ENCODE data around the gene RFC2.
"Not testable (repeated sequence)": the region's sequence is repeated elsewhere in the genome, so short reads cannot be mapped to it uniquely, and the experiment has no call there.

RFC2 gene

DNA sequence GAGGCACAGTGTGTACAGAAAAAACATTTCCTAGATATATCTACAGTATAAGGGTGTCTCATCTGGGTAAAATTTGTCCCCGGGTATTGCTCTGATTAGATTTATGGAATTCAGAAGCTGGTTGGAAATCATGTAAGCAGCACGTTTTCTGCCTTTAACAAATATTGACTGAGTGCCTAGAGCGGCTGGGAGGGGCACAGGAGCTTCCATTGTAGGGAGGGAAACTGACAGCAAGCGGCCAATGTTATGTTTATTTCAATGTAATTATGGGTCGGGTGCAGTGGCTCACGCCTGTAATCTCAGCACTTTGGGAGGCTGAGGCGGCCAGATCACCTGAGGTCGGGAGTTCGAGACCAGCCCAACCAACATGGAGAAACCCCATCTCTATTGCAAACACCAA is 4.4 kb upstream of the RFC2 start:
- no peak for TF ChIP-seq CTCF (IDR thresholded peaks at IDR 0.05; ENCODE audit: insufficient read depth, low read depth, low read length, missing control alignments)
- DNase-seq (ENCODE audit: low read depth), result no peak
- H3K4me3 ChIP-seq (ENCODE audit: low read length), result no peak overlapping the region

DNA sequence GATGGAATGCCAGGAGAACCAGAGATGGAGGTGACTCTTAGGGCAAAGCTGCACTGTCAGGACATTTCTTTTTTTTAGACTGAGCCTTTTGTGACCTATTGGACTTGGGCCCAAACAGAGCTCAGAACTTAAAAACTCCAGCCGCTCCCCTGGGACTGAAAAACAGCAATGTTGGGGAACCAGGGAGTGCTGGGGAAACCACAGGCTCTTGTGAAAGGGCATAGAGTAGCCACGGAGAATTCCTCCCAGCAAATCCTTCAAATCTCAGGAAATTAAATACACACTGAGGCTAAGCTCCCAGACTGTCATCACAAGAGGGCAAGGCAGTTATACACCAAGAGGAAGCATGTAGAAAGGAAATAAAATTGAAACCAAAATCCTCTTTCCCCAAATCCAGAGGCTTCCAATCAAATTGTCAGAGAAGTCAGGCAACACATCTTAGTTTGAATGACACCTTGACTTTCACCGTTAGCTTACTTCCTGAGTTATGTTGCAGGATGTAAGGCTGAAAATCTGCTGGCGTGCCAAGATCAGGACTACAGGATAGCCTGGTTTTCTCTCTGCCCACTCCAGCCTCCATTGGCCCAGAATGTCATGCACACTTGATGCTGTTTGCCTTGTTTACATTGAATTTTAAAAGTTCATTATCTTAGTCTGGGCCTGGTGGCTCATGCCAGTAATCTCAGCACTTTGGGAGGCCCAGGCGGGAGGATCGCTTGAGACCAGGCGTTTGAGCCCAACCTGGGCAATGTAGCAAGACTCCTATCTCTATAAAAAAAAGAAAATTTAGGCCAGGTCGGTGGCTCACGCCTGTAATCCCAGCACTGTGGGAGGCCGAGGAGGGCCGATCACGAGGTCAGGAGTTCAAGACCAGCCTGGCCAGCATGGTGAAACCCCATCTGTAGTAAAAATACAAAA is 2.6 kb upstream of the RFC2 start:
- H3K4me3 ChIP-seq (ENCODE audit: low read length), result no peak overlapping the region
- DNase-seq (ENCODE audit: low read depth), result no peak
- TF ChIP-seq CTCF (IDR thresholded peaks at IDR 0.05; ENCODE audit: insufficient read depth, low read depth, low read length, missing control alignments), result no peak

- not testable (repeated sequence) for DNase-seq (ENCODE audit: low read depth)
- H3K4me3 ChIP-seq (ENCODE audit: low read length), result peak overlapping the region; percentile 83
Measured at GRCh38 chr7:74255461-74255860, 1.3 kb upstream of the RFC2 start.

DNA sequence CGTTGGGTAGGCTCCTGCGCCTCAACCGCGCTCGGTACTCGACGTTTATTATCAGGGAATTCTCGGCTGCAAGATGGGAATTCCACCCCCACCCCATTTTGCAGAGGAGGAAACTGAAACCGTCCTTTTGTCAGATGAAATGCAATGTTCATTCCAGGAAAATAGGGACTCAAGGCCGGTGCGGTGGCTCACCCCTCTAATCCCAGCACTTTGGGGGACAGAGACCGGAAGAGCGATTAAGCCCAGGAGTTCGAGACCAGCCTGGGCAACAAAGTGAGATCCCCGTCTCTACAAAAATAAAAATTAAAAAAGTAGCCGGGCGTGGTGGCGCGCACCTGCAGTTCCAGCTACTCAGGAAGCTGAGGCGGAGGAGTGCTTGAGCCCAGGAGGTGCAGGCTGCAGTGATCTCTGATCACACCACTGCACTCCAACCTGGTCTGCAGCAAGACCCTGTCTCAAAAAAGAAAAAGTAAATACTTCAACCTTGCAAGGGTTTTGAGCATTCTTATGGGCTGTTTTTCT is 720 bp upstream of the RFC2 start:
- peak overlapping the region; percentile 83 for H3K4me3 ChIP-seq (ENCODE audit: low read length)
- no peak for TF ChIP-seq CTCF (IDR thresholded peaks at IDR 0.05; ENCODE audit: insufficient read depth, low read depth, low read length, missing control alignments)
- DNase-seq (ENCODE audit: low read depth), result no peak

GRCh38 chr7:74253835-74254128 is 417 bp downstream of the RFC2 start:
- no peak for DNase-seq (ENCODE audit: low read depth)
- TF ChIP-seq CTCF (IDR thresholded peaks at IDR 0.05; ENCODE audit: insufficient read depth, low read depth, low read length, missing control alignments), result no peak
- peak overlapping the region; percentile 83 for H3K4me3 ChIP-seq (ENCODE audit: low read length)

DNA sequence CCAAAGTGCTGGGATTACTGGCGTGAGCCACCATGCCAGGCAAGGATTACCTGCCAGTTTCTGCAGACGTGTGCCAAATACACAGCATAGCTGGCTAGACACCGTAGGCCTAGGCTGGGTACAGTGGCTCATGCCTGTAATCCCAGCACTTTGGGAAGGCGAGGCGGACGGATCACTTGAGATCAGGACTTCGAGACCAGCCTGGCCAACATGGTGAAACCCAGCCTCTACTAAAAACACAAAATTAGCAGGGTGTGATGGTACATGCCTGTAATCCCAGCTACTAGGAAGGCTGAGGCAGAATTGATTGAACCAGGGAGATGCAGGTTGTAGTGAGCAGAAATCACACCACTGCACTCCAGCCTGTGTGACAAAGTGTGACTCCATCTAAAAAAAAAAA is 868 bp downstream of the RFC2 start:
- no peak for TF ChIP-seq CTCF (IDR thresholded peaks at IDR 0.05; ENCODE audit: insufficient read depth, low read depth, low read length, missing control alignments)
- H3K4me3 ChIP-seq (ENCODE audit: low read length), result peak overlapping the region; percentile 83
- no peak for DNase-seq (ENCODE audit: low read depth)

GRCh38 chr7:74252893-74253292 is 1.3 kb downstream of the RFC2 start:
- no peak for TF ChIP-seq CTCF (IDR thresholded peaks at IDR 0.05; ENCODE audit: insufficient read depth, low read depth, low read length, missing control alignments)
- no peak overlapping the region for H3K4me3 ChIP-seq (ENCODE audit: low read length)
- DNase-seq (ENCODE audit: low read depth), result no peak

- not testable (repeated sequence) for H3K4me3 ChIP-seq (ENCODE audit: low read length); DNase-seq (ENCODE audit: low read depth)
Measured at GRCh38 chr7:74249058-74249457, 5.1 kb downstream of the RFC2 start.
